ENCODE results near the gene TRABD2B.
A peak's percentile ranks its signal among the peaks of the same experiment; 100 is the strongest.

The TRABD2B gene

GRCh38 chr1:47757226-47757975 is 239.8 kb downstream of the TRABD2B start:
- DNase-seq (ENCODE audit: low read depth in 3 of 3) = no peak

GRCh38 chr1:47756411-47756810 is 240.8 kb downstream of the TRABD2B start:
- no peak for DNase-seq (ENCODE audit: low read depth in 3 of 3)

GRCh38 chr1:47756006-47756405 is 241.2 kb downstream of the TRABD2B start:
- DNase-seq (ENCODE audit: low read depth in 3 of 3) = no peak

- DNase-seq (ENCODE audit: low read depth in 3 of 3) = peak; percentile 14 to 60 (median 21)
Observed at GRCh38 chr1:47755101-47755990, 241.8 kb downstream of the TRABD2B start.

- no peak for DNase-seq (ENCODE audit: low read depth in 3 of 3)
Observed at GRCh38 chr1:47754221-47754620, 243.0 kb downstream of the TRABD2B start.

- no peak for DNase-seq (ENCODE audit: low read depth in 3 of 3)
Observed at GRCh38 chr1:47753808-47754207, 243.4 kb downstream of the TRABD2B start.

- no peak for DNase-seq (ENCODE audit: low read depth in 3 of 3)
Observed at GRCh38 chr1:47752559-47752958, 244.6 kb downstream of the TRABD2B start.

- no peak for DNase-seq (ENCODE audit: low read depth in 3 of 3)
Observed at GRCh38 chr1:47751996-47752451, 245.2 kb downstream of the TRABD2B start.

- no peak for DNase-seq (ENCODE audit: low read depth in 3 of 3)
Observed at GRCh38 chr1:47751193-47751592, 246.0 kb downstream of the TRABD2B start.

- DNase-seq (ENCODE audit: low read depth in 3 of 3) = no peak
Observed at GRCh38 chr1:47745715-47746609, 251.2 kb downstream of the TRABD2B start.

GRCh38 chr1:47742890-47743760 is 254.1 kb downstream of the TRABD2B start:
- no peak for DNase-seq (ENCODE audit: low read depth in 3 of 3)

GRCh38 chr1:47738560-47739182 is 258.5 kb downstream of the TRABD2B start:
- DNase-seq (ENCODE audit: low read depth in 3 of 3) = no peak

- DNase-seq (ENCODE audit: low read depth in 3 of 3) = no peak
Observed at GRCh38 chr1:47732489-47732888, 264.7 kb downstream of the TRABD2B start.

- no peak for DNase-seq (ENCODE audit: low read depth in 3 of 3)
Observed at GRCh38 chr1:47731730-47732129, 265.5 kb downstream of the TRABD2B start.

GRCh38 chr1:47729685-47730084 is 267.5 kb downstream of the TRABD2B start:
- DNase-seq (ENCODE audit: low read depth in 3 of 3) = no peak

GRCh38 chr1:47727697-47728085 is 269.5 kb downstream of the TRABD2B start:
- no peak for DNase-seq (ENCODE audit: low read depth in 3 of 3)

GRCh38 chr1:47727051-47727696 is 270.0 kb downstream of the TRABD2B start:
- no peak for DNase-seq (ENCODE audit: low read depth in 3 of 3)

- DNase-seq (ENCODE audit: low read depth in 3 of 3) = peak; percentile 37 to 68 (median 42)
Observed at GRCh38 chr1:47725992-47726855, 271.0 kb downstream of the TRABD2B start.

- DNase-seq (ENCODE audit: low read depth in 3 of 3) = no peak
Observed at GRCh38 chr1:47725511-47725991, 271.6 kb downstream of the TRABD2B start.
